Upper lobe of right lung (tissue), 1 donor: ENCODE results near the gene TIGD6. TPM values are rescaled to one million over a fixed set of nuclear protein-coding genes. Genes with fewer than 3 reads are reported as not detected.

Experiments
- ATAC-seq: fragments of 200-7000 bp; cut with Tn5 transposase; one replicate; pipeline ENCODE4 v1.9.1; 2020; ENCODE audit warnings: mild to moderate bottlenecking, moderate library complexity
- DNase-seq: peaks from one replicate; pipeline ENCODE4 v3.0.0-alpha.2; 2020
- H3K27ac ChIP-seq: fragments of 200-600 bp; one replicate; pipeline ENCODE4 v1.8.0; 2022
- H3K27me3 ChIP-seq: fragments of 200-600 bp; one replicate; pipeline ENCODE4 v1.8.0; 2022; ENCODE audit warnings: mild to moderate bottlenecking
- H3K36me3 ChIP-seq: fragments of 200-600 bp; one replicate; pipeline ENCODE4 v1.8.0; 2022
- H3K4me1 ChIP-seq: fragments of 200-600 bp; one replicate; pipeline ENCODE4 v1.8.0; 2022
- H3K4me3 ChIP-seq: fragments of 200-600 bp; one replicate; pipeline ENCODE4 v1.8.0; 2022; ENCODE audit warnings: mild to moderate bottlenecking
- H3K9me3 ChIP-seq: fragments of 200-600 bp; one replicate; pipeline ENCODE4 v1.8.0; 2022
- intact Hi-C: fragments of 100-400 bp; cut with DNase I; formaldehyde crosslinking; loops from one replicate; pipeline ENCODE4 v1.11.0; 2022
- total RNA-seq: library from RNA; stranded (reverse); fragmentation: NEBNext Ultra II Directional; extraction: Animal tissue kit (Norgen Biotek cat#: 25700); gene quantifications from one replicate; pipeline ENCODE4 v1.2.1, GENCODE V29; 2021
- TF ChIP-seq, protein P1 (sequence below): fragments of 200-600 bp; IDR thresholded peaks from one replicate; pipeline ENCODE4 v1.8.0; 2022; ENCODE audit warnings: antibody characterized with exemption
- donor health status: DM: no; HTN: yes; CAD: no; lungs with severe emphysema.

Gene TIGD6
- total RNA-seq, 1 donor from 2014 or later = 4.0 TPM

- no peaks in the 10 kb centered on the region for H3K27me3 ChIP-seq
- DNase-seq (no peak), ATAC-seq (peak; percentile 97)
- H3K9me3 ChIP-seq = no peaks in the 10 kb centered on the region
- H3K36me3 ChIP-seq = peaks cover 15% of the 10 kb centered on the region
- H3K27ac ChIP-seq = no peak overlapping the region
- intact Hi-C loops = no loop called here
- no peak overlapping the region for H3K4me3 ChIP-seq
- TF ChIP-seq, protein P1, sequence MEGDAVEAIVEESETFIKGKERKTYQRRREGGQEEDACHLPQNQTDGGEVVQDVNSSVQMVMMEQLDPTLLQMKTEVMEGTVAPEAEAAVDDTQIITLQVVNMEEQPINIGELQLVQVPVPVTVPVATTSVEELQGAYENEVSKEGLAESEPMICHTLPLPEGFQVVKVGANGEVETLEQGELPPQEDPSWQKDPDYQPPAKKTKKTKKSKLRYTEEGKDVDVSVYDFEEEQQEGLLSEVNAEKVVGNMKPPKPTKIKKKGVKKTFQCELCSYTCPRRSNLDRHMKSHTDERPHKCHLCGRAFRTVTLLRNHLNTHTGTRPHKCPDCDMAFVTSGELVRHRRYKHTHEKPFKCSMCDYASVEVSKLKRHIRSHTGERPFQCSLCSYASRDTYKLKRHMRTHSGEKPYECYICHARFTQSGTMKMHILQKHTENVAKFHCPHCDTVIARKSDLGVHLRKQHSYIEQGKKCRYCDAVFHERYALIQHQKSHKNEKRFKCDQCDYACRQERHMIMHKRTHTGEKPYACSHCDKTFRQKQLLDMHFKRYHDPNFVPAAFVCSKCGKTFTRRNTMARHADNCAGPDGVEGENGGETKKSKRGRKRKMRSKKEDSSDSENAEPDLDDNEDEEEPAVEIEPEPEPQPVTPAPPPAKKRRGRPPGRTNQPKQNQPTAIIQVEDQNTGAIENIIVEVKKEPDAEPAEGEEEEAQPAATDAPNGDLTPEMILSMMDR = peak; percentile 95
- no peaks in the 10 kb centered on the region for H3K4me1 ChIP-seq
These were observed 9.7 kb downstream of the TIGD6 start for GRCh38 chr5:149990518-149991376.

GRCh38 chr5:149988126-149988525 is 12.3 kb downstream of the TIGD6 start:
- ATAC-seq = no peak
- TF ChIP-seq, protein P1 = no peak
- Histone ChIP-seq H3K4me3 (no peak overlapping the region), H3K9me3 (no peaks in the 10 kb centered on the region), H3K27me3 (no peaks in the 10 kb centered on the region), H3K27ac (no peak overlapping the region), H3K4me1 (no peaks in the 10 kb centered on the region), H3K36me3 (no peaks in the 10 kb centered on the region)
- DNase-seq = no peak
- intact Hi-C loops = loop anchor here (5.0 kb wide), 1 partner anchor 151 kb away; no protein-coding TSS in a partner anchor

DNA sequence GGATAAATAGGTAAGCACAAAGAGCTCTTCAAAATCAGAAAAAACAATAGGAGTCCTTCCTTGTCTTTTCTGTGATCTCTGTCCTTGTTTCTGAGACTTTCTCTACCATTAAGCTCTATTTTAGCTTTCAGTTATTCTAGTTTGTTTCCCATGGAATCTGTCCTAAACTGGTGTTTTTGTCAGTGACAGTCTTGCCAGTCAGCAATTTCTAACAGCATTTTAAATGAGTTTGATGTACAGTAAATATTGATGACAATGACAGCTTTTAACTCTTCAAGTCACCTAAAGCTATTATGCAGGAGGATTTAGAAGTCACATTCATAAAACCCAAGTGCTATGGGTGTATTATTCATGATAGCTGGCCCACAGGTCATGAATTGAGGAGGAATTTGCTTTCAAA is 17.9 kb downstream of the TIGD6 start:
- Histone ChIP-seq H3K27me3 (no peaks in the 10 kb centered on the region), H3K9me3 (no peaks in the 10 kb centered on the region), H3K36me3 (peaks cover 42% of the 10 kb centered on the region), H3K4me3 (no peak overlapping the region), H3K27ac (no peak overlapping the region), H3K4me1 (no peaks in the 10 kb centered on the region)
- intact Hi-C loops = no loop called here
- DNase-seq = no peak
- ATAC-seq = no peak
- TF ChIP-seq, protein P1 = no peak

DNA sequence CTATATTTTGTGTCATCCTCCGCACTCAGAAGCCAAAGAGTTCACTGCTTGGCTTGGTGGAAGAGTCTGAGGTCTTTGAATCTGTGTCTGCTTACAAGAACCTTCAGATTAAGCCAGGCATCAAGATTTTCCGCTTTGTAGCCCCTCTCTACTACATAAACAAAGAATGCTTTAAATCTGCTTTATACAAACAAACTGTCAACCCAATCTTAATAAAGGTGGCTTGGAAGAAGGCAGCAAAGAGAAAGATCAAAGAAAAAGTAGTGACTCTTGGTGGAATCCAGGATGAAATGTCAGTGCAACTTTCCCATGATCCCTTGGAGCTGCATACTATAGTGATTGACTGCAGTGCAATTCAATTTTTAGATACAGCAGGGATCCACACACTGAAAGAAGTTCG is 19.2 kb downstream of the TIGD6 start:
- H3K36me3 ChIP-seq = peaks cover 43% of the 10 kb centered on the region

DNA sequence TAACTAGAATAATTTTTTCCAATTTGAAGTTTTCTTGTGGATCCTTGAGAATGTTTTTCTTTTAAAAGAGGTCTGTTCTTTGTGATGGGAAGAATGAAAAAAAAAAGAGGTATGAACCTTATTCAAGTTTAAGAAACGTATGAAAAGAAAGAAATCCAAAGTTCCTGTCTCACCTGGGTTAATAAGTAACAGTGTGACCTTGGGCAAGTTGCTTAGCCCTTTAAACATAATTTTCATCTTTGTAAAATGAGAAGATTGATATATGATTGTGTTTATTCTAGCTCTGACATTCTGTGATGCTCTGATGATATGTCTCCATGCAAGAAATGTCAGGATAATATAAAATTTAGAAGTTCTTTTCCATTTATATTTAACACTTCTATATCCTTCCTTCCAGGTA is 20.6 kb downstream of the TIGD6 start:
- Histone ChIP-seq H3K9me3 (no peaks in the 10 kb centered on the region), H3K36me3 (peaks cover 43% of the 10 kb centered on the region), H3K4me1 (no peaks in the 10 kb centered on the region), H3K27me3 (no peaks in the 10 kb centered on the region), H3K4me3 (no peak overlapping the region), H3K27ac (no peak overlapping the region)
- intact Hi-C loops = no loop called here
- ATAC-seq (no peak), DNase-seq (no peak)
- TF ChIP-seq, protein P1 = no peak

More for the DNA sequence above, 19.2 kb downstream of the TIGD6 start:
- Histone ChIP-seq H3K4me3 (no peak overlapping the region), H3K4me1 (no peaks in the 10 kb centered on the region), H3K27ac (no peak overlapping the region), H3K9me3 (no peaks in the 10 kb centered on the region), H3K27me3 (no peaks in the 10 kb centered on the region)
- ATAC-seq (no peak), DNase-seq (no peak)
- intact Hi-C loops = no loop called here
- TF ChIP-seq, protein P1 = no peak
